Prostate gland (tissue), 2 donors: Measurements from ENCODE around the gene ATP13A3. TPM values are rescaled to one million over a fixed set of nuclear protein-coding genes. Genes with fewer than 3 reads are reported as not detected.

Source experiments
- DNase-seq: peaks from one replicate; pipeline ENCODE4 v3.0.0-alpha.2; 2019; ENCODE audit warnings: low spot score
- H3K27ac ChIP-seq, 2 donors: fragments of 200-600 bp; sonication (generic); 2 replicates each; pipeline ENCODE4 v1.5.1; 2017 to 2019
- H3K27me3 ChIP-seq: fragments of 200-600 bp; sonication (generic); replicated peaks from 2 replicates; pipeline ENCODE4 v1.5.1; 2019; ENCODE audit not compliant: insufficient read depth
- H3K36me3 ChIP-seq, 2 donors: fragments of 200-600 bp; sonication (generic); 1 replicate in 1 of 2; 2 replicates in 1 of 2; pipeline versions ENCODE4 v1.5.1 to v1.8.1; 2017 to 2019
- H3K4me1 ChIP-seq: fragments of 200-600 bp; sonication (generic); replicated peaks from 2 replicates; pipeline ENCODE4 v1.5.1; 2019
- H3K4me3 ChIP-seq, 2 donors: fragments of 200-600 bp; sonication (generic); 2 replicates each; pipeline ENCODE4 v1.5.1; 2017 to 2019
- H3K9me3 ChIP-seq: fragments of 200-600 bp; sonication (generic); 2 replicates; pipeline ENCODE4 v1.5.1; 2017
- POLR2A ChIP-seq: fragments of 450-650 bp; IDR thresholded peaks from one replicate; pipeline ENCODE4 v1.6.1; 2016; ENCODE audit warnings: antibody characterized with exemption, mild to moderate bottlenecking
- POLR2AphosphoS5 ChIP-seq: sonication (generic); formaldehyde crosslinking; IDR thresholded peaks from one replicate; pipeline ENCODE4 v1.6.1; 2017; ENCODE audit warnings: antibody characterized with exemption
- WGBS: methylation state at CpG from one replicate; pipeline ENCODE4 v1.1.5; 2018; 5-methylcytosine and 5-hydroxymethylcytosine counted together
- intact Hi-C: fragments of 100-400 bp; cut with DNase I; formaldehyde crosslinking; loops from one replicate; pipeline ENCODE4 v1.14.2; 2022
- total RNA-seq, 2 donors: library from RNA; depleted of rRNA; stranded (reverse); fragments of >200 nt; gene quantifications; one replicate each; pipeline ENCODE4 v1.1.0, GENCODE V29; 2016
- TF ChIP-seq, protein P1 (sequence below), 4 experiments: fragments of 200-600 bp in 2 of 4; fragments of 450-650 bp in 2 of 4; sonication (generic) in 2 of 4; IDR thresholded peaks; 1 replicate in 3 of 4; 2 replicates in 1 of 4; pipeline ENCODE4 v1.5.1; 2016 to 2019; ENCODE audit warnings: antibody characterized with exemption in 4 of 4, mild to moderate bottlenecking in 2 of 4, moderate library complexity in 2 of 4

Gene ATP13A3
- total RNA-seq, 2 donors from 2014 or later, result 75.4 to 80.4 TPM

DNA sequence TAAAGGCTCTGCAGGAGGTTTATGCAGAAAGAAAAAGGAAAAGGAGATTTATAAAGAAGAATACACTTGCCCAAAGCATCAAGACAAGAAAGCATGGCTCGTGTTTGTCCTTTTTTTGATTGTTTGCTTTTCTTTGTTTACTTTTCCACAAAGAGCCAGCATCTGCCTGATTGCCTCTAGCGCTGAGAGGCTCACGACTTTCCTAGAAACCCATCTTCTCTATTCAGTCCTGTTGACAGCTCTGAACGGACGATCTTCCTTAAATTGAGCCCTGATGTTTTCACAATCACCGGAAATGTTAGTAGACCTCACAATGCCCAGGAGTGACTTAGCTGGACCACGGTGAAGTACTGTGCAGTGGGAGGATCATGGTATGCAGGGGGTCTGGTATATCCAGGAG lies 100.2 kb downstream of the ATP13A3 start:
- intact Hi-C loops, result no loop called here
- WGBS, result 58% methylated on average over 7 of the region's 7 CpGs
- Histone ChIP-seq H3K4me1 (no peaks in the 10 kb centered on the region), H3K27me3 (no peaks in the 10 kb centered on the region), H3K4me3 (no peak overlapping the region), H3K36me3 (no peaks in the 10 kb centered on the region), H3K9me3 (no peaks in the 10 kb centered on the region), H3K27ac (no peak overlapping the region)
- no peak for DNase-seq
- TF ChIP-seq POLR2AphosphoS5 (no peak), POLR2A (no peak)
- TF ChIP-seq, protein P1, sequence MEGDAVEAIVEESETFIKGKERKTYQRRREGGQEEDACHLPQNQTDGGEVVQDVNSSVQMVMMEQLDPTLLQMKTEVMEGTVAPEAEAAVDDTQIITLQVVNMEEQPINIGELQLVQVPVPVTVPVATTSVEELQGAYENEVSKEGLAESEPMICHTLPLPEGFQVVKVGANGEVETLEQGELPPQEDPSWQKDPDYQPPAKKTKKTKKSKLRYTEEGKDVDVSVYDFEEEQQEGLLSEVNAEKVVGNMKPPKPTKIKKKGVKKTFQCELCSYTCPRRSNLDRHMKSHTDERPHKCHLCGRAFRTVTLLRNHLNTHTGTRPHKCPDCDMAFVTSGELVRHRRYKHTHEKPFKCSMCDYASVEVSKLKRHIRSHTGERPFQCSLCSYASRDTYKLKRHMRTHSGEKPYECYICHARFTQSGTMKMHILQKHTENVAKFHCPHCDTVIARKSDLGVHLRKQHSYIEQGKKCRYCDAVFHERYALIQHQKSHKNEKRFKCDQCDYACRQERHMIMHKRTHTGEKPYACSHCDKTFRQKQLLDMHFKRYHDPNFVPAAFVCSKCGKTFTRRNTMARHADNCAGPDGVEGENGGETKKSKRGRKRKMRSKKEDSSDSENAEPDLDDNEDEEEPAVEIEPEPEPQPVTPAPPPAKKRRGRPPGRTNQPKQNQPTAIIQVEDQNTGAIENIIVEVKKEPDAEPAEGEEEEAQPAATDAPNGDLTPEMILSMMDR (IDR thresholded peaks at IDR 0.05), result no peak

DNA sequence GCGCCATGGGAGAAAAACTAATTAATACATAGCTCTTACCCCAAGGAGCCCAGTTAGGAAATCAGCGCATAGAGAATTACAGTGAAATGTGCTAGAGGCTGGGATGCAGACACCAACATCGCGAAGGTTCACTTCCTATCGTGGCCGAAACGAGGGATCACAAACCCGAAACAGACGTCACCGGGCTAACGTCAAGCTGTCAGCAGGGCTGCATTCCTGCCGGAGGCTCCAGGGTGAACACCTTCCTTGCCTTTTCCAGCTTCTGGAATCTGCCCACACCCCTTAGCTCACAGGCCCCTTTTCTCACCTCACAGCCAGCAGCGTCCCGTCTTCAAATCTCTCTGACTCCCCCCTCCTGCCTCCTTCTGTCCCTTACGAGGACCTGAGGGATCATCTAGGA lies 100.7 kb downstream of the ATP13A3 start:
- DNase-seq, result no peak
- Histone ChIP-seq H3K27ac (no peak overlapping the region), H3K9me3 (no peaks in the 10 kb centered on the region), H3K36me3 (no peaks in the 10 kb centered on the region), H3K4me1 (no peaks in the 10 kb centered on the region), H3K27me3 (no peaks in the 10 kb centered on the region), H3K4me3 (no peak overlapping the region)
- intact Hi-C loops, result no loop called here
- 82% methylated on average over 15 of the region's 15 CpGs for WGBS
- no peak for TF ChIP-seq POLR2A
- TF ChIP-seq, protein P1 (IDR thresholded peaks at IDR 0.05), result no peak
- no peak for TF ChIP-seq POLR2AphosphoS5

DNA sequence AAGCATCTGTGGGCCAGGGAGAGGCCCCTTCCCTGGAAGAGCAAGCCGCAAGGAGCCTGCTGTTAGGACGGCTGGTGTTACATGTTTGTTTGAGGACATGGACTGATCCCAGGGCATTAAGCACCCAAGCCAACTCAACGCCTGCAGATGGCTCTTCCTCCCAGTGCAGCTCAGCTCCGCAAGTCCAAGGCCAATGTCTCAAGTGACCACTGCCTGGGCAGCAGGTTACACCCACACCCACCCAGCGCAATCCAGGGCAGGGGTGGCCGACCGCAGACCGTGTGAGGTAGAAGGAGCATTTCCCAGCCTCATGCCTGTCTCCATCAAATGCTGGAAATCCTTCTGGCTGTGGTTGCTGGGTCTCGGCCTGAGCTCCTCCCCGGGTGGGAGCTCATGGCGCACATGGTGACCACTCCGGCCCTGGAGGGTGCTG lies 102.2 kb downstream of the ATP13A3 start:
- no peaks in the 10 kb centered on the region for H3K36me3 ChIP-seq
- no peak overlapping the region for H3K27ac ChIP-seq
- no peak for DNase-seq
- no peaks in the 10 kb centered on the region for H3K4me1 ChIP-seq
- TF ChIP-seq POLR2A, result no peak
- no peak for TF ChIP-seq POLR2AphosphoS5
- TF ChIP-seq, protein P1 (IDR thresholded peaks at IDR 0.05), result no peak
- H3K27me3 ChIP-seq, result no peaks in the 10 kb centered on the region
- intact Hi-C loops, result no loop called here
- 78% methylated on average over 12 of the region's 12 CpGs for WGBS
- no peaks in the 10 kb centered on the region for H3K9me3 ChIP-seq
- H3K4me3 ChIP-seq, result no peak overlapping the region

- Histone ChIP-seq H3K9me3 (no peaks in the 10 kb centered on the region), H3K36me3 (no peaks in the 10 kb centered on the region), H3K4me1 (no peaks in the 10 kb centered on the region), H3K27ac (no peak overlapping the region), H3K4me3 (no peak overlapping the region), H3K27me3 (no peaks in the 10 kb centered on the region)
- TF ChIP-seq, protein P1 (IDR thresholded peaks at IDR 0.05), result no peak
- TF ChIP-seq POLR2A (no peak), POLR2AphosphoS5 (no peak)
- no peak for DNase-seq
- intact Hi-C loops, result no loop called here
- WGBS, result 71% methylated on average over 6 of the region's 6 CpGs
Measured at GRCh38 chr3:194384156-194384555, 102.6 kb downstream of the ATP13A3 start.

DNA sequence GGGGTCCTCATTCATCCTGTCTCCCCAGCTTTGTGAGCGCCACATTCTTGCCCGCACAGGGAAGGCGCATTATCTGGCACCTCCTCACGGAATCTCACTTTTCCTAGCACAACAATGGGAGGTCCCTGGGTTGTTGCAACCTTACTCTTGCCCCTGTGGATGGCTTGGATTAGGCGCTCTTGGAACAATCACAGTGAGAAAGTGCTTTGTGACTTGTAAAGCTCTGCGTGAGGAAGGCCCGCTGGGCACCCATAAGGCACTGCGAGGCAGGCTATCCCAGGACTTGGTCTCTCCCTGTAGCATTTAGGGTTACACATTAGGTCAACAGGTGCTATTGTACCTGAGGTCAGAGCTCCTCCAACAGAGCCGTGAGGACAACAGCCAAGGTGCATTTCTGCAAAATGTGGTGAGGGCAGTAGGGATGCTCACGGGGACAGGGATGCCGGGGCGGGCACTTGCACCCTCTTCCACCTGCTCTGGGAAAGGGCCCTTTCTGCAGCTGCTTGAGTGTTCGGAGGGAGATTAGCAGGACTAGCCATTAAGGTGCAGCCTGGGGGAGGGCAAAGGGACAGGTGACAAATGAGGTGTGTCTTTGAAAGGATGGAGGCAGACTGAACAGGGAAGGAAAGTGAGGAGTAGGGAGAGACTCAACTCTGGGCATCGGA lies 103.4 kb downstream of the ATP13A3 start:
- intact Hi-C loops, result no loop called here
- DNase-seq, result no peak
- no peak overlapping the region for H3K4me3 ChIP-seq
- H3K27ac ChIP-seq, result no peak overlapping the region
- 88% methylated on average over 14 of the region's 14 CpGs for WGBS
- H3K4me1 ChIP-seq, result no peaks in the 10 kb centered on the region
- TF ChIP-seq, protein P1 (IDR thresholded peaks at IDR 0.05), result no peak
- TF ChIP-seq POLR2A (no peak), POLR2AphosphoS5 (no peak)
- H3K9me3 ChIP-seq, result no peaks in the 10 kb centered on the region
- no peaks in the 10 kb centered on the region for H3K36me3 ChIP-seq
- no peaks in the 10 kb centered on the region for H3K27me3 ChIP-seq
